Measurements from ENCODE around the gene EPHB2.

DNA sequence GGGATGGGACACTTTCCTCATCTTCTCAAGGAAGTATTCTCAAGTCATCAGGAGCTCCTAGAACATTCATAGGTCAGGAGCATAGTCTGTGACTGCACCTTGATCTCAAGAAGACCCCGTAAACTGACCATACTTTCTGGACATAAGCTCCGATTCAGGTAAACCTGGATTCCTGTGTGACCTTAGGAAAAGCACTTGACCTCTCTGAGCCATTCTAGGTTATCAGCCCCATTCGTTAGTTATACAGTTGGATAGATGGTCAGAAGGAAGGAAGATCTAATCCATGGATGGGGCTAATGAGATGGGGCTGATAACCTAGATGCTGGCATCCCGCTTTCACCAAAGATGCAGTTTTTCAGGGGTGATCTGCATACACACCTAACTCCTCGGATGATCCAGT, 114.3 kb downstream of the EPHB2 start:
- TF ChIP-seq, protein P1, sequence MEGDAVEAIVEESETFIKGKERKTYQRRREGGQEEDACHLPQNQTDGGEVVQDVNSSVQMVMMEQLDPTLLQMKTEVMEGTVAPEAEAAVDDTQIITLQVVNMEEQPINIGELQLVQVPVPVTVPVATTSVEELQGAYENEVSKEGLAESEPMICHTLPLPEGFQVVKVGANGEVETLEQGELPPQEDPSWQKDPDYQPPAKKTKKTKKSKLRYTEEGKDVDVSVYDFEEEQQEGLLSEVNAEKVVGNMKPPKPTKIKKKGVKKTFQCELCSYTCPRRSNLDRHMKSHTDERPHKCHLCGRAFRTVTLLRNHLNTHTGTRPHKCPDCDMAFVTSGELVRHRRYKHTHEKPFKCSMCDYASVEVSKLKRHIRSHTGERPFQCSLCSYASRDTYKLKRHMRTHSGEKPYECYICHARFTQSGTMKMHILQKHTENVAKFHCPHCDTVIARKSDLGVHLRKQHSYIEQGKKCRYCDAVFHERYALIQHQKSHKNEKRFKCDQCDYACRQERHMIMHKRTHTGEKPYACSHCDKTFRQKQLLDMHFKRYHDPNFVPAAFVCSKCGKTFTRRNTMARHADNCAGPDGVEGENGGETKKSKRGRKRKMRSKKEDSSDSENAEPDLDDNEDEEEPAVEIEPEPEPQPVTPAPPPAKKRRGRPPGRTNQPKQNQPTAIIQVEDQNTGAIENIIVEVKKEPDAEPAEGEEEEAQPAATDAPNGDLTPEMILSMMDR (conservative IDR thresholded peaks at IDR 0.05; ENCODE audit: low read length), result no peak
- TF ChIP-seq EZH2phosphoT487 (IDR thresholded peaks at IDR 0.05; ENCODE audit: borderline replicate concordance, low read depth, low read length), result no peak
